GM18526 (cell line): ENCODE results near the gene EPHB1.

ENCODE experiments used
- POLR2A ChIP-seq: IDR thresholded peaks from 3 replicates; pipeline ENCODE4 v1.6.1; 2011; ENCODE audit not compliant: insufficient read length; ENCODE audit errors: extremely low read depth

Gene EPHB1

DNA sequence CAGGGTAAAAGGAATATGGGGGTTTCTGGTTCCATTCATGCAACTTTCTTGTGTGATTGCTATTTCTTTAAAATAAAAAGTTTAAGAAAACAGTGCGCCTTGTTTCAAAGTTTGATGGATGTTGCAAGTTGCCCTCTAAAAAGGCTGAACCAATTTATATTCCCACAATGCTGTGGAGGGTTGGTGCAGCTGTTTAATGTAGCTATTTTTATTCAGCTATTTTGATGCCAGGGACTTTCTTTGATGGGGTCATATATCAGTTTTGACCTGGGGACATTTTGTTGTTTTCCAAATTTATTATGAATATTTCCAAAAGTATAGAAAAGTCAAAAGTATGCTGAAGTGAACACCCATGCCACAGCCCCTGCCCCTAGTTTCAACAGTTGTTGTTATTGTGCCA, 20.5 kb downstream of the EPHB1 start:
- no peak for TF ChIP-seq POLR2A

DNA sequence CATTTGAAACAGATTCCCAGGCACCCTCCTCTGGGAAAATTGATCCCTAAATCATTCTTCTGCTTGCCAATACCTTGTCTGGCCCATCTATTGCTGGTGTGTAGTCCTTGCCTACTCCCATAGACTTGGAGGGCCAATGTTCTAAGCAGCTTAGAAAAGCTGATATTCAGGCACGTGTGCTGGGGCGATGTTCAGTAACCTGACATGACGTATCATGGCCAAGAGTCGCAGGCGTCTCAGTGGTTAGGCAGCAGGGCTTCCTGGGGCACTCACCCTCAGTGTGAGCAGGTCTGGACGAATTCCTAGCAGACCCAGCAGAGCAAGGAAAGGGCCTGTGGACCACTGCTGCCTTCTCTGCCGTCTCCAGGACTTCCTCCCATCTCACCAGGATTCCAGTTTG, 21.6 kb downstream of the EPHB1 start:
- TF ChIP-seq POLR2A = no peak

- TF ChIP-seq POLR2A = no peak
Observed at GRCh38 chr3:134817297-134817696, 22.2 kb downstream of the EPHB1 start.

- no peak for TF ChIP-seq POLR2A
Observed at GRCh38 chr3:134820994-134821393, 25.9 kb downstream of the EPHB1 start.

DNA sequence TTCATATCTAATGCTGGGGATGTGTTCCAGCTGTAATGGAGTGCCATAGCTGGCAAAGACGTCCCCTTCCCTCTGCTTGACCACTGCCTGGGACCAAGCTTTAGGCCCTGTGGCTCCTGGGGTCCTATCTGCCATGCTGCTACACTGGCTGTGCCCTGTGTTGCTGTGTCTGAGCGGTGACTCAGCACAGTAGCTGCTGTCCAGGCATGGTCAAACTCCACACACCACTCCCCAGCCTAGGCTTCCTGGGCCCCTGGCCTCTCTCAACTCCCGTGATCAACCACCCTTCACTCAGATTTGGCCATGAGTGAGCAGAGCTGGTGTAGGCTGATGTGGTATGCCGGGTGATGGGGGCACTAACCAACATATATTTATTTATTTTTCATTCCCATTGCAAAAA, 27.0 kb downstream of the EPHB1 start:
- no peak for TF ChIP-seq POLR2A

GRCh38 chr3:134823679-134824078, 28.6 kb downstream of the EPHB1 start:
- TF ChIP-seq POLR2A = no peak

DNA sequence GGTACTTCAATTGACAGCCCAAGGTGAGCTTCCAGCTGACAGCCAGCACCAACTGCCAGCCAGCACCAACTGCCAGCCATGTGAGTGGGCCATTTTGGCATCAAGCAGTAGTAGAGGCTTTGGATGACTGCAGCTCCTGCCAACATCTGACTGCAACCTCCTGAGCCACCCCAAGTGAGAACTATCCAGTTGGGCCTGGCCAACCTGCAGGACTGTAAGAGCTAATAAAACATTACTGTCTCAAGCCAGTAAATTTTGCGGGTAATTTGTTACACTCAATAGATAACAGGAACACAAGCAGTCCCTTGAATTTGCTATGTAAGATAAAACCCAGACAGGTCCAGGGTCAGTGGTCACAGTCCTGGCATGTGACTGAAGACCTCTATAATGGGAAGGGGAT, 29.7 kb downstream of the EPHB1 start:
- TF ChIP-seq POLR2A = no peak

DNA sequence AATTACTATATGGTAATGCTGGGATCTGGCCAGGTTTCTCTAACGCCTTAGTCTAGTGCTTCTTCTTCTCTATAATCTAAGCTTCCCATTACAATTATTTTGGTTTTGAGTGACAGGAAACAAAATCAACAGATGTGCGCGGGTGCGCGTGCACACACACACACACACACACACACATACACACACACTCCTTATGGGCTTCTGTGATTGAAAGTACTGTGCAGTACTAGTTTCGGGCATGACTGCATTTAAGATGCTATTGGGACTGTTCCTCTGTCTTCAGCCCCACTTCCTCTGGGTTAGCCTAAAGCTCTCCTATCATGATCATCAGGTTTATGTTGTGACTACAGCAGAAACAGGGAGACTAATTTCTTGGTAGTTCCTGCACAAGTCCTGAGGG, 32.2 kb downstream of the EPHB1 start:
- no peak for TF ChIP-seq POLR2A

GRCh38 chr3:134829721-134830120, 34.7 kb downstream of the EPHB1 start:
- no peak for TF ChIP-seq POLR2A

- TF ChIP-seq POLR2A = no peak
Observed at GRCh38 chr3:134832585-134832984, 37.5 kb downstream of the EPHB1 start.

- no peak for TF ChIP-seq POLR2A
Observed at GRCh38 chr3:134833453-134834163, 38.5 kb downstream of the EPHB1 start.

GRCh38 chr3:134836921-134837320, 41.9 kb downstream of the EPHB1 start:
- TF ChIP-seq POLR2A = no peak

DNA sequence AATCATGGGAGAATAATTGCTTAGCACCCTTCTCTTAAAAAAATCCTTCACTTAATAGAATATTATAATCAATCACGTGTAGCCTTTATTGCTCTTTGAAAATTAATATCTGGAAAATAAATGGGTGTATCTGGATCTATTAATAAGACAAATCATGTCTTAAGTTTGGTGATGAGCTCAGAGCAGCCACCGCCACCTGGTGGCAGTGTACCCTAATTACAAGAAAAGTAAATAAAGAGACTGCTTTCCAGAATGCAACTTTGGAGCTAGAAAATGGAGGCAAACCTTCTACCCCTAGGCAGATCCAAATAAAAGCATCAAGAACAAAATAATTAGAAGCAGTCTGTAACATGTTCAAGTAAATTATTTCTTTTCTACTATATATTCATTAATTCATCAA, 43.5 kb downstream of the EPHB1 start:
- no peak for TF ChIP-seq POLR2A

GRCh38 chr3:134839422-134839821, 44.4 kb downstream of the EPHB1 start:
- no peak for TF ChIP-seq POLR2A

GRCh38 chr3:134839990-134840389, 44.9 kb downstream of the EPHB1 start:
- no peak for TF ChIP-seq POLR2A

GRCh38 chr3:134840459-134840858, 45.4 kb downstream of the EPHB1 start:
- TF ChIP-seq POLR2A = no peak

DNA sequence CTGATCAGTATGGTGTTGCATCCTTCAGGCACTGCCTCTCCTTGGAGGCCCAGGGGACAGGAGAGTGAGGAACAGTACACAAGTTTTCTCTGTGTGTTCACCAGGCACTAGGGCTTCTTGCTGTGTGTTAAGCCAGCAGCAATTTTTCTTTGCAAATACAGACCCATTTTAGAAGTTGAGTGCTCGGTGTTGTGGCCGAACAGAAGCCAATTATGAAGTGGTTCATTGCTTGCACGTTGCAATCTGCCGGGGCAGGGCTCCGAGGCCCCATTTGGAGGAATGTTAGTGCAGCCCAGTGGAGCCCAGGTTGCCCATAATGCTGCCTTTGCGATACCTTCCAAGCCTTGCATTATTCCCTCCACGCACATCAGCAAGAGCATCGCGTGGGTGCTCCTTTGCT, 51.0 kb downstream of the EPHB1 start:
- TF ChIP-seq POLR2A = no peak
